Neuronal stem cell (in vitro differentiated cells): Measurements from ENCODE around the gene WIZ.

ENCODE experiments used
- DNase-seq: peaks from one replicate; pipeline ENCODE4 v3.0.0-alpha.2; 2013; ENCODE audit warnings: low spot score
- H2AFZ ChIP-seq: one replicate; pipeline ENCODE4 v1.6.1; 2013; ENCODE audit warnings: mild to moderate bottlenecking, low read length, inconsistent platforms
- H2AK5ac ChIP-seq: 2 replicates; pipeline ENCODE4 v1.6.1; 2013; ENCODE audit warnings: low read depth, mild to moderate bottlenecking, inconsistent platforms, low read length, moderate library complexity, mixed read lengths
- H2BK120ac ChIP-seq: 2 replicates; pipeline ENCODE4 v1.6.1; 2013; ENCODE audit warnings: low read depth, mild to moderate bottlenecking, inconsistent platforms, low read length, moderate library complexity, mixed read lengths
- H2BK12ac ChIP-seq: one replicate; pipeline ENCODE4 v1.6.1; 2013; ENCODE audit warnings: low read length, inconsistent platforms
- H2BK15ac ChIP-seq: 2 replicates; pipeline ENCODE4 v1.6.1; 2013; ENCODE audit warnings: mild to moderate bottlenecking, low read length, inconsistent platforms, mixed read lengths
- H2BK5ac ChIP-seq: one replicate; pipeline ENCODE4 v1.6.1; 2013; ENCODE audit warnings: inconsistent platforms, mild to moderate bottlenecking, low read length, moderate library complexity
- H3K14ac ChIP-seq: one replicate; pipeline ENCODE4 v1.6.1; 2013; ENCODE audit warnings: low read length, inconsistent platforms
- H3K18ac ChIP-seq: 2 replicates; pipeline ENCODE4 v1.6.1; 2013; ENCODE audit warnings: low read length, inconsistent platforms
- H3K23ac ChIP-seq: 2 replicates; pipeline ENCODE4 v1.6.1; 2013; ENCODE audit warnings: low read depth, mild to moderate bottlenecking, mixed read lengths, low read length, inconsistent platforms; ENCODE audit not compliant: poor library complexity
- H3K27ac ChIP-seq: replicated peaks from 3 replicates; pipeline ENCODE4 v1.5.1; 2013; ENCODE audit warnings: low read length, inconsistent platforms
- H3K27me3 ChIP-seq, 3 experiments: 2 replicates each; pipeline ENCODE4 v1.6.1; 2013; ENCODE audit warnings: low read length in 3 of 3, mild to moderate bottlenecking in 2 of 3, inconsistent platforms in 1 of 3, low read depth in 1 of 3, mixed read lengths in 1 of 3, moderate library complexity in 1 of 3; ENCODE audit not compliant: control insufficient read depth in 3 of 3, insufficient read depth in 3 of 3
- H3K36me3 ChIP-seq, 2 donors: replicated peaks in 1 of 2; 2 replicates each; pipeline ENCODE4 v1.6.1; 2013; ENCODE audit warnings: low read length in 2 of 2; ENCODE audit not compliant: control insufficient read depth in 2 of 2, insufficient read depth in 2 of 2
- H3K4ac ChIP-seq: 2 replicates; pipeline ENCODE4 v1.6.1; 2013; ENCODE audit warnings: inconsistent platforms, mild to moderate bottlenecking, low read length, moderate library complexity
- H3K4me1 ChIP-seq, 2 donors: 1 replicate in 1 of 2; 2 replicates in 1 of 2; pipeline ENCODE4 v1.6.1; 2013; ENCODE audit warnings: low read length in 2 of 2, low read depth in 1 of 2; ENCODE audit not compliant: control insufficient read depth in 2 of 2, insufficient read depth in 1 of 2
- H3K4me2 ChIP-seq: one replicate; pipeline ENCODE4 v1.6.1; 2013; ENCODE audit warnings: mild to moderate bottlenecking, low read length, inconsistent platforms; ENCODE audit not compliant: insufficient read depth, poor library complexity, severe bottlenecking
- H3K4me3 ChIP-seq, 2 donors: 2 replicates each; pipeline ENCODE4 v1.5.1; 2013; ENCODE audit warnings: low read length in 2 of 2, mild to moderate bottlenecking in 2 of 2, inconsistent platforms in 1 of 2, moderate library complexity in 1 of 2
- H3K79me1 ChIP-seq: one replicate; pipeline ENCODE4 v1.6.1; 2013; ENCODE audit warnings: low read depth, mild to moderate bottlenecking, inconsistent platforms, low read length, moderate library complexity
- H3K9ac ChIP-seq: one replicate; pipeline ENCODE4 v1.6.1; 2013; ENCODE audit warnings: mild to moderate bottlenecking, low read depth, low read length, inconsistent platforms; ENCODE audit not compliant: poor library complexity
- H3K9me3 ChIP-seq, 2 donors: replicated peaks in 1 of 2; 2 replicates each; pipeline versions ENCODE3 to v1.6.1; 2013; ENCODE audit warnings: low read length in 2 of 2, mild to moderate bottlenecking in 2 of 2, inconsistent platforms in 1 of 2, low read depth in 1 of 2, mixed read lengths in 1 of 2, moderate library complexity in 1 of 2; ENCODE audit not compliant: control insufficient read depth in 2 of 2, insufficient read depth in 1 of 2
- H4K8ac ChIP-seq: one replicate; pipeline ENCODE4 v1.6.1; 2013; ENCODE audit warnings: low read depth, mild to moderate bottlenecking, inconsistent platforms, low read length, moderate library complexity
- H4K91ac ChIP-seq: one replicate; pipeline ENCODE4 v1.6.1; 2013; ENCODE audit warnings: low read length, low read depth, mild to moderate bottlenecking, inconsistent platforms; ENCODE audit not compliant: poor library complexity
- WGBS, 2 donors: extraction: QIAGEN DNeasy Blood & Tissue Kit; methylation state at CpG; one replicate each; pipeline ENCODE4 v1.1.7; 2013; ENCODE audit warnings: missing lambda C conversion rate in 2 of 2, mixed read lengths in 1 of 2; ENCODE audit not compliant: insufficient read length in 2 of 2, insufficient replicate concordance in 1 of 2; ENCODE audit errors: extremely low coverage in 2 of 2; 5-methylcytosine and 5-hydroxymethylcytosine counted together

The WIZ gene

DNA sequence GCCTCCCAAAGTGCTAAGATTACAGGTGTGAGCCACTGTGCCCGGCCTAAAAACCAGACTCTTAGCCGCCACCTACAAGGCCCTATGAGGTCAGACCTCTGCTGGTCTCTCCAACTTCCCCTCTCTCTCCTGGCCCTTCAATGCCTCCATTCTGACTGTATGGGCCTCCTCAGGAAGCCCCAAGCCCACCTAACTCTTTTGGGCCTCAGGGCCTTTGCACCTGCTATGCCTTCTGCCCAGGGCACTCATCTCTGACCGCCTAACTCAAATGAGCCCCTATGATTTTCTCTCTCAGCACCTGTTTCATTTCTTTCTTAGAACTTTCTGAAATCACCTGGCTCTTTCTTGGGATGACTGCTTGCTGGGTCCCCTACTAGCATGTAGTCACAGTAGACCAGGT lies 6.4 kb downstream of the WIZ start:
- H3K79me1 ChIP-seq: peaks cover 1% of the 10 kb centered on the region
- H3K9ac ChIP-seq: no peak overlapping the region
- H3K36me3 ChIP-seq: peaks cover 0 to 4% of the 10 kb centered on the region in 2 donors
- no CpG with 5 or more reads among the region's 3 CpGs for WGBS, 2 donors
- H3K27ac ChIP-seq: no peak overlapping the region
- H3K4me1 ChIP-seq: peaks cover under 1 to 4% of the 10 kb centered on the region in 2 donors
- H3K27me3 ChIP-seq: no peaks in the 10 kb centered on the region
- no peaks in the 10 kb centered on the region for H3K9me3 ChIP-seq
- no peak for DNase-seq
- H2AFZ ChIP-seq: no peak overlapping the region
- no peak overlapping the region for H3K4me3 ChIP-seq
- no peak overlapping the region for H4K91ac ChIP-seq
- H2BK120ac ChIP-seq: no peak overlapping the region
- H3K14ac ChIP-seq: peak overlapping the region; percentile 77
- H3K4ac ChIP-seq: no peak overlapping the region
- H4K8ac ChIP-seq: no peak overlapping the region
- H3K18ac ChIP-seq: no peak overlapping the region
- no peak overlapping the region for H3K23ac ChIP-seq
- no peak overlapping the region for H2AK5ac ChIP-seq
- H3K4me2 ChIP-seq: no peak overlapping the region
- H2BK5ac ChIP-seq: no peak overlapping the region
- no peak overlapping the region for H2BK12ac ChIP-seq
- H2BK15ac ChIP-seq: no peak overlapping the region

DNA sequence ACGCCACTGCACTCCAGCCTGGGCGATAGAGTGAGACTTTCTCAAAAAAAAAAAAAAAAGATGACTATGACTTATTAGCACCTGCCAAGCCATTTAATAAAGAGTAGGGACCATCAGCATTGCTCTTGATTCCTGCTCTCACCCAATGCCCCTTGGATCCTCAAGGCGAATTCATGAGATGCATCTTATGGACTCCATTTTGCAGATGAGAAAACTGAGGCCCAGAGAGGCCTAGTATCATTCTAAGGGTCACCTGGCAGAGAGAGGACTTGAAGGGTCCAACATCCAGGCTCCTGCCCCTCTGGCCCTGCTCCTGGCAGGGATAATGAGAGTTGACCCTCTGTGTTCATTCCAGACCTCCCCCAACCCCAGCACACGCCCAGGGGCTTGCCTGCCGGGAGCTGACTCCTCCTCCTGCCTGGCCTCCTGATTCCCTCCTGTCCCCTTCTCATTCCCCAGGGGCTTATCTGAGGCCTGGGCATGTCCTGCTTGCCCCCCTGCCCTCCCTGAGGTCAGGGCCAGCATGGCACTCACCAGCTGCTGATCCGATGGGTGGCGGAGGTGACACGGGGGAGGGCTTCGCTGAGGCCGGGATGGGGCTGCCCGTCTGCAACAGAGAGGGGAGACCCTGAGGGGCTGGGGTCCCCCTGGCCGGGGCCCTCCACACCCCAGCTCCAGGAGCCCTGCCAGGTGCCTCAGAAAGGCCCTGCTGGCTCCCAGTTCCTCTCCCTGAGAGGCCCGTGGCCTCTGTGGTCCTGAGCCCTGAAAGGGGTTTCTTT lies 7.4 kb downstream of the WIZ start:
- Histone ChIP-seq H2BK15ac (no peak overlapping the region), H2BK12ac (no peak overlapping the region), H3K14ac (no peak overlapping the region), H2BK120ac (no peak overlapping the region), H3K79me1 (peaks cover 1% of the 10 kb centered on the region), H3K23ac (peak overlapping the region; percentile 10), H3K9ac (no peak overlapping the region), H3K4me2 (no peak overlapping the region), H2AK5ac (peak overlapping the region; percentile 58), H3K4ac (no peak overlapping the region), H3K27me3 (no peaks in the 10 kb centered on the region), H3K9me3 (no peaks in the 10 kb centered on the region), H3K4me3 (peak overlapping the region in 1 of 2 donors; percentile 63), H2BK5ac (no peak overlapping the region), H3K4me1 (peaks cover 0 to 3% of the 10 kb centered on the region in 2 donors), H3K18ac (peak overlapping the region; percentile 5), H3K36me3 (peaks cover 2 to 4% of the 10 kb centered on the region in 2 donors), H4K8ac (no peak overlapping the region), H4K91ac (no peak overlapping the region), H3K27ac (no peak overlapping the region), H2AFZ (no peak overlapping the region)
- no CpG with 5 or more reads among the region's 13 CpGs for WGBS, 2 donors
- no peak for DNase-seq

DNA sequence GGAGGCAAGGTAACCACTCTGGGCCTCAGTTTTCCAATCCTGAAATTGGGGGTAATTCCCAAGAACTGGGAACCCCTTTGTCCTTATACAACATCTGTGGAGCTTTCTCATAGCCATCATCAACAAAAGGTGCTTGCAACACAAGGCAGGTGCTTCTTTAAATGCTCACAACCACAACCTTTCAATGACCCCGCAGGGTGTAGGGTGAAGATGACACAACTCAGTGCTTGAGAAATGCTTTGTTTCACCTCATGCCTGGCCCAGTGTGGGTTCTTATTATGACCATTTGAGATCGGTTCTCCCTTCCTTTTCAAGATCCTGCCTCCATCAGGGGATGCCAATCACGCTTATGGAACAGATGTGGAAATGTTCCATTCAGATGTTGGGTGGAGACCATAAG lies 8.4 kb downstream of the WIZ start:
- no CpG with 5 or more reads among the region's 3 CpGs for WGBS, 2 donors
- Histone ChIP-seq H3K9ac (no peak overlapping the region), H3K18ac (no peak overlapping the region), H3K36me3 (peaks cover 0 to 2% of the 10 kb centered on the region in 2 donors), H3K4me1 (peaks cover 0 to 3% of the 10 kb centered on the region in 2 donors), H2BK15ac (no peak overlapping the region), H4K91ac (no peak overlapping the region), H4K8ac (no peak overlapping the region), H3K9me3 (no peaks in the 10 kb centered on the region), H3K23ac (no peak overlapping the region), H2BK12ac (no peak overlapping the region), H3K27ac (no peak overlapping the region), H3K14ac (no peak overlapping the region), H2AFZ (no peak overlapping the region), H3K4me3 (no peak overlapping the region), H2BK120ac (no peak overlapping the region), H3K4me2 (no peak overlapping the region), H3K79me1 (peaks cover 1% of the 10 kb centered on the region), H2AK5ac (no peak overlapping the region), H3K27me3 (no peaks in the 10 kb centered on the region), H3K4ac (no peak overlapping the region), H2BK5ac (no peak overlapping the region)
- no peak for DNase-seq

DNA sequence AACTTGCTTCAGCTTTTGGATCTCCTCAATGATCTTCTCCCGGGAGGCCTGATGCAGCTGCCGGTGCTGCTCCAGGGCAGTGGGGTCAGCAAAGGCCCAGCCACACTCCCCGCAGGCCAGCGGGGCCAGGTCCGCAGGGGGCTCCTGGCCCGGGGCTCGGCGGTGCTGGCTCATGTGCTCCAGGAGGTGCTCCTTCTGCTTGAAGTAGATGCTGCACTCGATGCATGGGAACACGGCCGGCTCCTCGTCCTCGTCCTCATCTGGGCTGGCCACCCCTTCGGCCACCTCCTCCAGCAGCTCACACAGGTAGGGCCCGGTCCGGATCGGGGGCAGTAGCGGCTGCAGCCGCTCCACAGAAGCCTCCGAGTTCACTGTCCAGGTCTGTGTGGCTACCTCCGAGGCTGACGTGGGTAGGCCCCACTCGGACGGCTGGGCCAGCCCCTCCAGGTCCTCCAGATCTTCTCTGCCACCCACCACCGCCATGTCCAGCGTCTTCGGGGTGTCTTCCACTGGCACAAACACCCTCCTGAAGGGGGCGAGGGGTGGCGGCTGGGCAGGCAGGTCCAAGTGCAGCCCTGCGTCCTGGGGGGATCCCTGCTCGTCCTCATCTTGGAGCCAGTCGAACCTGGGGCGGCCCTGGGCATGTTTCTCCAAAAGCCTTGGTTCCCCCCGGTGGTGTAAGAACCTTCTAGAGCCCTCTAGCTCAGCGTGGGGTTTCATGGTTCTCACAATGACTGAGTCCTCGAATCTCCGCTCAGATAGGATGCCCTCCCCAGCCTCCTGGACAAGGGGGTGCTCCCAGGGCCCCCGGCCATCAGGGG lies 9.7 kb downstream of the WIZ start:
- Histone ChIP-seq H3K4me1 (peaks cover 0 to 3% of the 10 kb centered on the region in 2 donors), H2BK5ac (no peak overlapping the region), H3K4ac (no peak overlapping the region), H2BK120ac (no peak overlapping the region), H4K8ac (no peak overlapping the region), H3K9ac (peak overlapping the region; percentile 38), H3K79me1 (peaks cover 1% of the 10 kb centered on the region), H3K4me3 (no peak overlapping the region), H3K9me3 (no peaks in the 10 kb centered on the region), H2BK12ac (no peak overlapping the region), H3K23ac (no peak overlapping the region), H3K18ac (peak overlapping the region; percentile 4), H2BK15ac (peak overlapping the region; percentile 17), H3K27me3 (no peaks in the 10 kb centered on the region), H2AK5ac (no peak overlapping the region), H3K14ac (no peak overlapping the region), H3K4me2 (no peak overlapping the region), H4K91ac (no peak overlapping the region), H2AFZ (no peak overlapping the region), H3K27ac (no peak overlapping the region), H3K36me3 (peaks cover 0 to 2% of the 10 kb centered on the region in 2 donors)
- WGBS, 2 donors: no CpG with 5 or more reads among the region's 38 CpGs
- DNase-seq: no peak
